CD4-positive, alpha-beta memory T cell (primary cell): ENCODE data around the gene SEC23A. TPM values are rescaled to one million over a fixed set of nuclear protein-coding genes. Genes with fewer than 3 reads are reported as not detected.
"Not testable (repeated sequence)": the region's sequence is repeated elsewhere in the genome, so short reads cannot be mapped to it uniquely, and the experiment has no call there.

Experiments
- CTCF ChIA-PET: fragments of 350-600 bp; sonication (Branson Sonifier 250); formaldehyde crosslinking; loops from one replicate; lab custom pipeline; 2021; ENCODE audit warnings: inconsistent platforms; ENCODE audit not compliant: partially characterized antibody; lab: Charles Lee
- POLR2A ChIA-PET: fragments of 350-600 bp; sonication (Branson Sonifier 250); formaldehyde crosslinking; loops from one replicate; lab custom pipeline; 2021; ENCODE audit not compliant: partially characterized antibody; lab: Charles Lee
- DNase-seq, 5 donors: peaks; one replicate each; pipeline versions ENCODE4 v3.0.0 to v3.0.0-alpha.2; 2020 to 2022; ENCODE audit warnings: mixed read lengths in 1 of 5
- H3K27ac ChIP-seq: one replicate; pipeline ENCODE4 v1.7.0; 2013; ENCODE audit warnings: low read depth, low read length
- H3K27me3 ChIP-seq: 2 replicates; pipeline ENCODE4 v1.7.0; 2013; ENCODE audit warnings: mild to moderate bottlenecking, low read length, moderate library complexity; ENCODE audit not compliant: insufficient read depth
- H3K36me3 ChIP-seq: 2 replicates; pipeline ENCODE4 v1.7.0; 2013; ENCODE audit warnings: mild to moderate bottlenecking, low read length, moderate library complexity; ENCODE audit not compliant: insufficient read depth
- H3K4me1 ChIP-seq: 2 replicates; pipeline ENCODE4 v1.7.0; 2013; ENCODE audit warnings: mild to moderate bottlenecking, low read length, moderate library complexity; ENCODE audit not compliant: insufficient read depth
- H3K4me3 ChIP-seq, 2 donors: one replicate each; pipeline ENCODE4 v1.7.0; 2013; ENCODE audit warnings: low read length in 2 of 2, mild to moderate bottlenecking in 1 of 2
- H3K9me3 ChIP-seq, 2 donors: one replicate each; pipeline ENCODE4 v1.7.0; 2013; ENCODE audit warnings: low read length in 2 of 2, control low read depth in 1 of 2; ENCODE audit not compliant: control insufficient read depth in 1 of 2
- H3K27ac Mint-ChIP-seq, 7 donors: one replicate each; pipeline ENCODE4 v1.8.0; 2020 to 2021; ENCODE audit warnings: mixed read lengths in 7 of 7, mild to moderate bottlenecking in 6 of 7, inconsistent platforms in 3 of 7, moderate library complexity in 3 of 7
- H3K27me3 Mint-ChIP-seq, 2 donors: one replicate each; pipeline ENCODE4 v1.8.0; 2020 to 2021; ENCODE audit warnings: mixed read lengths in 2 of 2
- H3K36me3 Mint-ChIP-seq, 2 donors: one replicate each; pipeline ENCODE4 v1.8.0; 2020 to 2021; ENCODE audit warnings: mixed read lengths in 2 of 2, inconsistent platforms in 1 of 2, mild to moderate bottlenecking in 1 of 2
- H3K4me1 Mint-ChIP-seq, 4 donors: one replicate each; pipeline ENCODE4 v1.8.0; 2020 to 2021; ENCODE audit warnings: mixed read lengths in 4 of 4, mild to moderate bottlenecking in 1 of 4
- H3K4me3 Mint-ChIP-seq, 8 donors: one replicate each; pipeline ENCODE4 v1.8.0; 2020 to 2021; ENCODE audit warnings: mixed read lengths in 8 of 8, mild to moderate bottlenecking in 7 of 8, moderate library complexity in 6 of 8, inconsistent platforms in 3 of 8
- H3K9me3 Mint-ChIP-seq, 8 donors: one replicate each; pipeline ENCODE4 v1.8.0; 2020 to 2021; ENCODE audit warnings: mixed read lengths in 8 of 8, mild to moderate bottlenecking in 5 of 8, inconsistent platforms in 3 of 8, moderate library complexity in 1 of 8
- intact Hi-C: fragments of 100-400 bp; cut with micrococcal nuclease; formaldehyde crosslinking; loops from one replicate; pipeline ENCODE4 v1.15.1; 2023
- polyA plus RNA-seq, 2 donors: library from polyadenylated mRNA; unstranded; fragments of 300-500 nt; fragmentation: Illumina TruSeq; gene quantifications; one replicate each; pipeline ENCODE4 v1.2.3, GENCODE V29; 2021
- total RNA-seq, 2 experiments: library from RNA; stranded (reverse); gene quantifications; one replicate each; pipeline ENCODE4 v1.2.3, GENCODE V29; 2021

SEC23A gene
- total and polyA plus RNA-seq, 4 experiments from 2014 or later, result 42.9 to 70.3 (median 54.3) TPM

- Mint-ChIP-seq H3K36me3 (peaks cover 33 to 51% of the 10 kb centered on the region in 2 donors), H3K27ac (peak overlapping the region in 1 of 7 donors; percentile 25)
- H3K9me3 Mint-ChIP-seq, POLR2A ChIA-PET, CTCF ChIA-PET, H3K4me1 Mint-ChIP-seq, intact Hi-C loops, DNase-seq, H3K9me3 ChIP-seq, H3K4me1 ChIP-seq, H3K4me3 Mint-ChIP-seq, H3K27me3 ChIP-seq, H3K27me3 Mint-ChIP-seq, H3K4me3 ChIP-seq, H3K27ac ChIP-seq: not testable (repeated sequence)
- H3K36me3 ChIP-seq, result peaks cover 21% of the 10 kb centered on the region
These were observed 34.8 kb upstream of the SEC23A start for GRCh38 chr14:39137835-39138234.

DNA sequence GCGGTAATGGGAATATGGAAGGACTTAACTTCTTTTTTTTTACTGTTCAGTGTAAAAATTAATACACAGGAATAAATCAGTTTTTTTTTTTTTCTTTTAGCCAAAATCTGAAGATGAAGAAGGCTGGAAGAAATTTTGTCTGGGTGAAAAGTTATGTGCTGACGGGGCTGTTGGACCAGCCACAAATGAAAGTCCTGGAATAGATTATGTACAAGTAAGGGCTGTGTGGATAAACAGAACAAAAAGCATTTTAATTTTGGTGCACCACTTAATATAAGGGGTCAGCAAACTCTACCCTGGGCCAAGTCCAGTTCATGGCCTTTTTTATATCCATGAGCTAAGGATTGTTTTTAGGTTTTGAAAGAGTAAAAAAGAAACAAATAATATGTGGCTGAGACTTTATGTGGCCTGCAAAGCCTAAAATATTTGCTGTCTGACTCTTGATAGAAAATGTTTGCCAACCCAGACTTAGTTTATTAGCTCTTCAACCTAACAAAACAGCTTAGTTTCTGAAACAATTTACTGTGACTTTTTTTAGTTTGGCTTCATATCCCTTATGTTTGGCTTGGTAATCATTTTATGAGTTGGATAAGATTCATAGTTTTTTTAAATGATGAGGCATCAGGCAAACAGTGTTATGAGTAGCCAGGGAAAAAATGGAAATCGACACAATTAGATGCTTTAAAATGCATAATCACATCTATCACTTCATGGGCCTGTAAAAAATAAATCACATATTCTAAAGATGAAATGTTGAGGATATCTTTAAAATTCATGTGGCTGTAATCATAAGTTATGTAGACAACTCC, 19.5 kb upstream of the SEC23A start:
- H3K4me3 ChIP-seq, result no peak overlapping the region
- ChIA-PET CTCF (no interaction called here), POLR2A (interaction anchor here (0.8 to 1.3 kb wide), 2 partner anchors 9 to 48 kb away, joined by 3 read pairs; partner anchors contain the start of genes GEMIN2 and TRAPPC6B)
- peaks cover 24% of the 10 kb centered on the region for H3K36me3 ChIP-seq
- H3K4me1 Mint-ChIP-seq, result peaks cover 0 to 1% (median under 1%) of the 10 kb centered on the region in 4 donors
- DNase-seq, result no peak
- H3K4me1 ChIP-seq, result no peaks in the 10 kb centered on the region
- intact Hi-C loops, result no loop called here
- H3K36me3 Mint-ChIP-seq, result peaks cover 21 to 51% of the 10 kb centered on the region in 2 donors
- H3K27me3 ChIP-seq, result no peaks in the 10 kb centered on the region
- H3K9me3 Mint-ChIP-seq, result no peaks in the 10 kb centered on the region
- no peaks in the 10 kb centered on the region for H3K27me3 Mint-ChIP-seq
- no peak overlapping the region for H3K4me3 Mint-ChIP-seq
- no peaks in the 10 kb centered on the region for H3K9me3 ChIP-seq
- H3K27ac Mint-ChIP-seq, result peak overlapping the region in 1 of 7 donors; percentile 42
- H3K27ac ChIP-seq, result no peak overlapping the region

DNA sequence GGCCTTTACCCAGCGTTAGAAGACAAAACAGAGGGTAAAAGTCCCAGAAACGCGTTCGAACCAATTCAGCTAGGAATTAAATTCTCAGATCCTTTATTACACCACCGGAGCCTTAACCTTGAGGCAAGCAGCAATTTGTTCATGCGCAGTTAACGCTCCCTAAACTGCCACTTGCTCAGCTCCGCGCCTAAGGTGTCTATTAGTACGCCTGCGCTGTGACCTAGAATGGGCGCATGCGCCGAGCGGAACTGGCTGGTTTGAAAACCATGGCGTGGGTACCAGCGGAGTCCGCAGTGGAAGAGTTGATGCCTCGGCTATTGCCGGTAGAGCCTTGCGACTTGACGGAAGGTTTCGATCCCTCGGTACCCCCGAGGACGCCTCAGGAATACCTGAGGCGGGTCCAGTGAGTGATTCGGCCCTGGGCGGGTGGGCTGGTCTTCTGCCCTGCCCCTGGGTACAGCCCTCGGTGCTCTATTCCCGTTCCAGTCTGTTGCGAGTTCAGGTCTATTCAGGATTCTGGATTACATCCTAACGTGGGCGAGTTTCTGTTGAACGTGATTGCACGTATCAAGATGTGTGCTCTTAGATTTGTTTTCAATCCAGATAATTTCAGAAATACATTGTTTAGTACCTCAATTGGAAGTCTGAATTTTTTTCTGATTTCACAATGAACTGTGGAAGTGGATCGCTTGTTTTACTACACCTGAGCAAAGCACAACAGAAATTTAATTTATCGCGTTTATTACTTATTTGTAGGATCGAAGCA, 11.2 kb upstream of the SEC23A start, which contains the start of gene GEMIN2:
Gene GEMIN2, plus strand, starts transcription at position 251 of the 766 bp plus-strand sequence. Its CDS starts 16 bp downstream, at position 267.
- POLR2A ChIA-PET, result interaction anchor here (0.7 to 3.8 kb wide), 12 partner anchors 8 to 339 kb away, joined by 3 to 66 read pairs (median 6); partner anchors contain the start of genes FBXO33, PNN, SEC23A and TRAPPC6B
- CTCF ChIA-PET, result interaction anchor here (0.8 to 1.6 kb wide), 3 partner anchors 12 to 56 kb away, joined by 3 to 7 read pairs (median 5); partner anchors contain the start of genes SEC23A and TRAPPC6B
- peak within 1 kb of the TSS; percentile 66 to 81 for H3K4me3 ChIP-seq
- peak; percentile 92 to 95 (median 94) for DNase-seq
- Mint-ChIP-seq H3K27me3 (peaks cover 2 to 6% of the 10 kb centered on the region in 2 donors), H3K4me3 (peak within 1 kb of the TSS; percentile 92 to 99 (median 97)), H3K9me3 (no peaks in the 10 kb centered on the region), H3K4me1 (peaks cover 12 to 25% (median 17%) of the 10 kb centered on the region in 4 donors), H3K36me3 (peaks cover 4 to 26% of the 10 kb centered on the region in 2 donors), H3K27ac (peak within 1 kb of the TSS; percentile 93 to 99 (median 97))
- intact Hi-C loops, result loop anchor here (1.0 to 10.0 kb wide), 6 partner anchors 11 to 1039 kb away; partner anchors contain the start of genes FBXO33, SEC23A and TRAPPC6B
- no peaks in the 10 kb centered on the region for H3K27me3 ChIP-seq
- peaks cover 13% of the 10 kb centered on the region for H3K4me1 ChIP-seq
- peak within 1 kb of the TSS; percentile 80 for H3K27ac ChIP-seq
- H3K36me3 ChIP-seq, result no peaks in the 10 kb centered on the region
- no peaks in the 10 kb centered on the region for H3K9me3 ChIP-seq

DNA sequence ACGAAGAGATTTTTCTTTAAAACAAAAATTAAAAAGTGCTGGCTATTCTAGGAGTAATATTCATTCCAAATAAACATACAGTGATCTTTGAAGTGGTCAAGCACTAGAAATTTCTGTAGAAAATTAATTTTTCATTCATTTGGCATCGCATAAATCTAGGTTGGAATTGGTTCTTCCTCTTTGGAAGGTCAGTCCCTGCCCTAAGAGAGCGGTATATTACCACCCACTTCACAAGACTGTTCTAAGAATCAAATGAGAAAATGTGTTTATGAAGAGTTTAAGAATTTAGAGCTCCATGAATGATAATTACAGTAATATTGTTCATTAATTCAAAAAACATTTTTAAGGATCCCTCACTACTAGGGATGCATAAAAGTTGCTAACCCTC, 10.6 kb upstream of the SEC23A start:
- H3K4me3 ChIP-seq, result peak overlapping the region; percentile 66 to 81
- H3K9me3 ChIP-seq, result no peaks in the 10 kb centered on the region
- peaks cover 12 to 25% (median 17%) of the 10 kb centered on the region in 4 donors for H3K4me1 Mint-ChIP-seq
- no peaks in the 10 kb centered on the region for H3K27me3 ChIP-seq
- no peaks in the 10 kb centered on the region for H3K9me3 Mint-ChIP-seq
- peaks cover 13% of the 10 kb centered on the region for H3K4me1 ChIP-seq
- DNase-seq, result no peak
- intact Hi-C loops, result loop anchor here (1.0 to 10.0 kb wide), 6 partner anchors 10 to 1039 kb away; partner anchors contain the start of genes FBXO33, SEC23A and TRAPPC6B
- H3K27ac ChIP-seq, result peak overlapping the region; percentile 80
- peaks cover 4 to 21% of the 10 kb centered on the region in 2 donors for H3K36me3 Mint-ChIP-seq
- no peaks in the 10 kb centered on the region for H3K36me3 ChIP-seq
- ChIA-PET POLR2A (interaction anchor here (0.7 to 3.8 kb wide), 12 partner anchors 9 to 340 kb away, joined by 3 to 66 read pairs (median 6); partner anchors contain the start of genes FBXO33, PNN, SEC23A and TRAPPC6B), CTCF (interaction anchor here (0.8 to 1.6 kb wide), 3 partner anchors 11 to 57 kb away, joined by 3 to 7 read pairs (median 5); partner anchors contain the start of genes SEC23A and TRAPPC6B)
- peak overlapping the region; percentile 93 to 99 (median 97) for H3K27ac Mint-ChIP-seq
- H3K4me3 Mint-ChIP-seq, result peak overlapping the region; percentile 92 to 99 (median 97)
- peaks cover 2 to 6% of the 10 kb centered on the region in 2 donors for H3K27me3 Mint-ChIP-seq

DNA sequence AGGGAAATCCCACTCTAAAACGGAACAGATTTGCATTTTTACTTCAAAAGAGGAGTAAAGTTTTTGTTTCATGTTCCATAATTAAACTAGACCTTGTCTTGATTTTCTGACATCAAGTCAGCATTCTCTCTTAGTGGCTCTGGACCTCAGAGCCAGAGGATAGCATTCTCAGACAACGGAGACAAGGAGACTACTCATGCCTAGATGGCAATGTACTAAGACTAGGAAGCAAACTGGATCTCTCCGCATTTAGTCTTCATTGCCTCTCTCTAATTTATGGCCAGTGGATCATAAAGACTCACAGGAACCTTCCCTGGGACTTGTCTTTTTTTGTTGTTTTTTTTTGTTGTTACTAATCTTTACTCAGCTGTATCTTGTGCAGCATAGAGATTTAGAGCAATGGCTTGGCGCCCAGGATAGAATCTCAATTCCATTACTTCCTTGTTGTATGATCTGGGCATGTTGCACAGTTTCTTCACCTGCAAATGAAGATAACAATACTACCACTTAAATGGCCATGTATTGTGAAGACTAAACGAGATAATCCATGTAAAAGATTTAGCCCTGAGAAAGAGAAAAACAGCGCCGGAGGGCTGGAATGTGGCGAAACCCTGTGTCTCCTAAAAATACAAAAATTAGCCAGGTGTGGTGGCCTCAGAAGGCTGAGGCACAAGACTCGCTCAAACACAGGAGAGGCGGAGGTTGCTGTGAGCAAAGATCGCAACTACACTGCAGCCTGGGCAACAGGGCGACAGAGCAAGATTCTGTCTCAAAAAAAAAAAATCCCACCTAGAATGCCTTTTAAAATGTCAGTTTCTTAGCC, 7.1 kb upstream of the SEC23A start:
- peaks cover 0 to 10% of the 10 kb centered on the region in 2 donors for H3K36me3 Mint-ChIP-seq
- H3K4me3 Mint-ChIP-seq, result no peak overlapping the region
- H3K4me1 Mint-ChIP-seq, result peaks cover 10 to 23% (median 16%) of the 10 kb centered on the region in 4 donors
- intact Hi-C loops, result loop anchor here (10.0 kb wide), 1 partner anchor 1035 kb away; no protein-coding TSS in a partner anchor
- no peak for DNase-seq
- Histone ChIP-seq H3K9me3 (no peaks in the 10 kb centered on the region), H3K36me3 (no peaks in the 10 kb centered on the region), H3K27me3 (no peaks in the 10 kb centered on the region), H3K27ac (no peak overlapping the region), H3K4me3 (no peak overlapping the region), H3K4me1 (peaks cover 12% of the 10 kb centered on the region)
- peaks cover 2 to 6% of the 10 kb centered on the region in 2 donors for H3K27me3 Mint-ChIP-seq
- ChIA-PET POLR2A (no interaction called here), CTCF (interaction anchor here (0.6 to 1.6 kb wide), 3 partner anchors 200 to 1402 kb away, joined by 3 read pairs; no protein-coding TSS in a partner anchor)
- no peaks in the 10 kb centered on the region for H3K9me3 Mint-ChIP-seq
- H3K27ac Mint-ChIP-seq, result peak overlapping the region in 1 of 7 donors; percentile 8

GRCh38 chr14:39108791-39109190, 5.8 kb upstream of the SEC23A start:
- POLR2A ChIA-PET, result no interaction called here
- DNase-seq, result no peak
- peaks cover 3 to 21% (median 15%) of the 10 kb centered on the region in 4 donors for H3K4me1 Mint-ChIP-seq
- Histone ChIP-seq H3K27ac (no peak overlapping the region), H3K9me3 (no peaks in the 10 kb centered on the region), H3K36me3 (no peaks in the 10 kb centered on the region), H3K27me3 (no peaks in the 10 kb centered on the region), H3K4me3 (no peak overlapping the region), H3K4me1 (peaks cover 11% of the 10 kb centered on the region)
- intact Hi-C loops, result no loop called here
- no peaks in the 10 kb centered on the region for H3K36me3 Mint-ChIP-seq
- H3K27ac Mint-ChIP-seq, result no peak overlapping the region
- CTCF ChIA-PET, result interaction anchor here (0.7 kb wide), 1 partner anchor 318 kb away, joined by 5 read pairs; no protein-coding TSS in a partner anchor
- no peaks in the 10 kb centered on the region for H3K9me3 Mint-ChIP-seq
- H3K4me3 Mint-ChIP-seq, result no peak overlapping the region
- H3K27me3 Mint-ChIP-seq, result peaks cover 2 to 6% of the 10 kb centered on the region in 2 donors
